ENCODE results near the gene SMIM20.

The SMIM20 gene

GRCh38 chr4:25958110-25958509, 44.1 kb downstream of the SMIM20 start:
- TF ChIP-seq TAF1 (IDR thresholded peaks at IDR 0.05; ENCODE audit: borderline replicate concordance, insufficient read depth, low read length) (no peak), REST (IDR thresholded peaks at IDR 0.05; ENCODE audit: insufficient read depth in 1 of 2, low read depth in 2 of 2, low read length in 2 of 2) (no peak), FOXP2 (optimal IDR thresholded peaks at IDR 0.05; ENCODE audit: borderline replicate concordance, extremely low read depth, extremely low read length, insufficient read depth) (no peak), POLR2AphosphoS5 (IDR thresholded peaks at IDR 0.05; ENCODE audit: low read depth, low read length) (no peak), SIN3A (IDR thresholded peaks at IDR 0.05; ENCODE audit: borderline replicate concordance, insufficient read depth, low read length) (no peak)

GRCh38 chr4:25962393-25962792, 48.4 kb downstream of the SMIM20 start:
- TF ChIP-seq REST (IDR thresholded peaks at IDR 0.05; ENCODE audit: insufficient read depth in 1 of 2, low read depth in 2 of 2, low read length in 2 of 2) (no peak), SIN3A (IDR thresholded peaks at IDR 0.05; ENCODE audit: borderline replicate concordance, insufficient read depth, low read length) (no peak)

- no peak for TF ChIP-seq FOXP2 (optimal IDR thresholded peaks at IDR 0.05; ENCODE audit: borderline replicate concordance, extremely low read depth, extremely low read length, insufficient read depth)
- TF ChIP-seq SIN3A (IDR thresholded peaks at IDR 0.05; ENCODE audit: borderline replicate concordance, insufficient read depth, low read length): no peak
- no peak for TF ChIP-seq TAF1 (IDR thresholded peaks at IDR 0.05; ENCODE audit: borderline replicate concordance, insufficient read depth, low read length)
- TF ChIP-seq REST (IDR thresholded peaks at IDR 0.05; ENCODE audit: insufficient read depth in 1 of 2, low read depth in 2 of 2, low read length in 2 of 2): no peak
- no peak for TF ChIP-seq POLR2AphosphoS5 (IDR thresholded peaks at IDR 0.05; ENCODE audit: low read depth, low read length)
These were observed 51.6 kb downstream of the SMIM20 start for GRCh38 chr4:25965629-25966028.

GRCh38 chr4:25966171-25966570, 52.2 kb downstream of the SMIM20 start:
- no peak for TF ChIP-seq REST (IDR thresholded peaks at IDR 0.05; ENCODE audit: insufficient read depth in 1 of 2, low read depth in 2 of 2, low read length in 2 of 2)
- TF ChIP-seq FOXP2 (optimal IDR thresholded peaks at IDR 0.05; ENCODE audit: borderline replicate concordance, extremely low read depth, extremely low read length, insufficient read depth): no peak
- no peak for TF ChIP-seq POLR2AphosphoS5 (IDR thresholded peaks at IDR 0.05; ENCODE audit: low read depth, low read length)
- no peak for TF ChIP-seq TAF1 (IDR thresholded peaks at IDR 0.05; ENCODE audit: borderline replicate concordance, insufficient read depth, low read length)
- TF ChIP-seq SIN3A (IDR thresholded peaks at IDR 0.05; ENCODE audit: borderline replicate concordance, insufficient read depth, low read length): no peak
